Ovary (tissue), 10 donors: ENCODE results near the gene LMO1. TPM values are rescaled to one million over a fixed set of nuclear protein-coding genes. Genes with fewer than 3 reads are reported as not detected.

Source experiments
- DNase-seq, 5 donors: peaks; one replicate each; pipeline ENCODE4 v3.0.0-alpha.2; 2019 to 2020
- H3K27ac ChIP-seq, 2 donors: fragments of 200-600 bp; one replicate each; pipeline versions ENCODE4 v1.5.1 to v1.8.0; 2019 to 2022
- H3K27me3 ChIP-seq: fragments of 200-600 bp; one replicate; pipeline ENCODE4 v1.8.0; 2022
- H3K36me3 ChIP-seq: fragments of 200-600 bp; sonication (generic); one replicate; pipeline ENCODE4 v1.5.1; 2019
- H3K4me1 ChIP-seq: one replicate; pipeline ENCODE4 v1.8.1; 2013; ENCODE audit warnings: mild to moderate bottlenecking, moderate library complexity; ENCODE audit not compliant: insufficient read depth
- H3K4me3 ChIP-seq: fragments of 200-600 bp; sonication (generic); one replicate; pipeline ENCODE4 v1.5.1; 2017
- H3K9me3 ChIP-seq, 2 donors: fragments of 200-600 bp in 1 of 2; sonication (generic) in 1 of 2; one replicate each; pipeline versions ENCODE4 v1.5.1 to v1.8.1; 2013 to 2019; ENCODE audit warnings: mild to moderate bottlenecking in 1 of 2, moderate library complexity in 1 of 2
- CTCF ChIP-seq, 3 donors: fragments of 450-650 bp in 2 of 3; fragments of 200-600 bp in 1 of 3; IDR thresholded peaks; one replicate each; pipeline versions ENCODE4 v1.5.1 to v1.8.0; 2016 to 2022; ENCODE audit warnings: antibody characterized with exemption in 3 of 3, mild to moderate bottlenecking in 1 of 3
- EP300 ChIP-seq: sonication (generic); formaldehyde crosslinking; IDR thresholded peaks from one replicate; pipeline ENCODE4 v1.6.1; 2017; ENCODE audit warnings: antibody characterized with exemption
- POLR2A ChIP-seq: fragments of 450-650 bp; IDR thresholded peaks from one replicate; pipeline ENCODE4 v1.6.1; 2017; ENCODE audit warnings: antibody characterized with exemption, mild to moderate bottlenecking, moderate library complexity
- WGBS, 3 donors: extraction: QIAGEN DNeasy Blood & Tissue Kit in 1 of 3; methylation state at CpG; one replicate each; pipeline versions ENCODE4 v1.1.5 to v1.1.7; 2013 to 2017; 5-methylcytosine and 5-hydroxymethylcytosine counted together
- intact Hi-C, 4 donors: fragments of 100-400 bp; cut with DNase I; formaldehyde crosslinking; loops; one replicate each; pipeline versions ENCODE4 v1.11.0 to v1.15.1; 2022 to 2023
- long read RNA-seq, 3 donors: library from polyadenylated mRNA in 2 of 3; unstranded in 2 of 3; transcript quantifications; one replicate each; pipeline ENCODE4 v2.0.0 and lab custom pipeline, GENCODE V29; 2021 to 2026
- polyA plus RNA-seq, 2 donors: library from polyadenylated mRNA; stranded (reverse); fragments of 200-250 nt in 1 of 2; fragments of 350-450 nt in 1 of 2; fragmentation: Illumina TruSeq in 1 of 2; extraction: RNeasy Lipid Tissue Mini Kit (QIAGEN cat#74804) in 1 of 2; gene quantifications; one replicate each; pipeline ENCODE4 v1.2.3, GENCODE V29; 2013 to 2014
- total RNA-seq, 7 donors: library from RNA; depleted of rRNA in 2 of 7; stranded (reverse); fragments of >200 nt in 2 of 7; fragmentation: NEBNext Ultra II Directional in 3 of 7; extraction: Animal tissue kit (Norgen Biotek cat#: 25700) in 3 of 7; gene quantifications; one replicate each; pipeline versions ENCODE4 v1.1.0 to v1.2.4, GENCODE V29; 2016 to 2023
- donor health status: DM: no; HTN: no; CAD: no; lungs with moderate emphysema.
- donor health status: DM: no; HTN: no; CAD: no.
- donor health status: Bipolar disorder and iron deficiency.
- donor health status: DM: yes; HTN: yes; CAD: no.
- donor health status: DM: no; HTN: no; CAD: no.
- donor health status: DM: yes; HTN: yes; CAD: no.

LMO1 gene
- total RNA-seq (under 1 TPM in 2 of 7 donors, not detected in 5; 0.32 to 0.55 TPM), polyA plus RNA-seq (under 1 TPM in 1 of 2 donors, not detected in 1; 0.18 TPM)
- long read RNA-seq, donor 1 = 0 reads
- long read RNA-seq, donor 2, partial matches to known transcripts = 0 of 2 reads
- long read RNA-seq, donor 2, other reads (novel, unspliced or antisense) = 0 of 2 reads
- long read RNA-seq, donor 3 = 0 reads

- H3K9me3 ChIP-seq = no peaks in the 10 kb centered on the region
- peaks cover 5% of the 10 kb centered on the region for H3K4me1 ChIP-seq
- intact Hi-C loops = no loop called here
- TF ChIP-seq CTCF (IDR thresholded peaks at IDR 0.05) (peak; percentile 49 to 53 (median 52)), EP300 (no peak)
- peak within 1 kb of the TSS; percentile 41 for H3K4me3 ChIP-seq
- 1 to 2% (median 1%) methylated on average over 22 of the region's 22 CpGs for WGBS, 3 donors
- no peak within 1 kb of the TSS for H3K27ac ChIP-seq
- peak; percentile 64 to 83 (median 77) for DNase-seq
- H3K36me3 ChIP-seq = no peaks in the 10 kb centered on the region
- no peaks in the 10 kb centered on the region for H3K27me3 ChIP-seq
Measured at GRCh38 chr11:8263769-8264410, at the start of gene LMO1. TSS of gene LMO1 (minus strand) at chr11:8263878. CDS start at chr11:8263362, 516 bp downstream.

GRCh38 chr11:8312986-8313385, 49.3 kb upstream of the LMO1 start:
- H3K27me3 ChIP-seq = no peaks in the 10 kb centered on the region
- peaks cover 2% of the 10 kb centered on the region for H3K4me1 ChIP-seq
- no peaks in the 10 kb centered on the region for H3K36me3 ChIP-seq
- DNase-seq = peak in 1 of 5 donors; percentile 33
- no peak for TF ChIP-seq EP300
- no peak for TF ChIP-seq CTCF (IDR thresholded peaks at IDR 0.05)
- no peak for TF ChIP-seq POLR2A
- WGBS, 3 donors = 49 to 66% (median 61%) methylated on average over 10 of the region's 10 CpGs
- no peak overlapping the region for H3K4me3 ChIP-seq
- no peaks in the 10 kb centered on the region for H3K9me3 ChIP-seq
- no peak overlapping the region for H3K27ac ChIP-seq
- intact Hi-C loops = no loop called here

DNA sequence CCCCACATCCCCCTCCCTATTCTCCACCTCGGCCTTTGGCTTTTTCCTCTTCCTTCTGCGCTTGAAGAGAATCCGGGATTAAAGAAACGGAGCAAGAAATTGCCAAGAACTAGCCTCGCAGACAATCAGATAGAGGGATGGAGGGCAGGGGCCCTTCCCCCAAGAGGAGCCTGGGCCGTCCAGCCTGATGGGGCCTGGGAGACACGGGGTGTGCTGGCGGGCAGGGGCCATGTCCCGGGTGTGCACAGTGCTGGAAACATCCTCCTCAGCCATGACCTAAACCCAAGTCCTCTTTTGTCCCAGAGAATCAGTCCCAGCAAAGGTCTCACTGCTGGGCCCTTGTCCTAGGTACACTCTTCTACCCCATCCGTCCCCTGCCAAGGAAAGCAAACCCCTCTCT, 47.7 kb upstream of the LMO1 start:
- no peak overlapping the region for H3K27ac ChIP-seq
- intact Hi-C loops = no loop called here
- TF ChIP-seq EP300 (no peak), CTCF (IDR thresholded peaks at IDR 0.05) (no peak), POLR2A (no peak)
- no peaks in the 10 kb centered on the region for H3K27me3 ChIP-seq
- no peaks in the 10 kb centered on the region for H3K4me1 ChIP-seq
- no peaks in the 10 kb centered on the region for H3K36me3 ChIP-seq
- no peak overlapping the region for H3K4me3 ChIP-seq
- WGBS, 3 donors = 72 to 85% (median 75%) methylated on average over 10 of the region's 10 CpGs
- peak in 1 of 5 donors; percentile 13 for DNase-seq
- H3K9me3 ChIP-seq = no peaks in the 10 kb centered on the region

DNA sequence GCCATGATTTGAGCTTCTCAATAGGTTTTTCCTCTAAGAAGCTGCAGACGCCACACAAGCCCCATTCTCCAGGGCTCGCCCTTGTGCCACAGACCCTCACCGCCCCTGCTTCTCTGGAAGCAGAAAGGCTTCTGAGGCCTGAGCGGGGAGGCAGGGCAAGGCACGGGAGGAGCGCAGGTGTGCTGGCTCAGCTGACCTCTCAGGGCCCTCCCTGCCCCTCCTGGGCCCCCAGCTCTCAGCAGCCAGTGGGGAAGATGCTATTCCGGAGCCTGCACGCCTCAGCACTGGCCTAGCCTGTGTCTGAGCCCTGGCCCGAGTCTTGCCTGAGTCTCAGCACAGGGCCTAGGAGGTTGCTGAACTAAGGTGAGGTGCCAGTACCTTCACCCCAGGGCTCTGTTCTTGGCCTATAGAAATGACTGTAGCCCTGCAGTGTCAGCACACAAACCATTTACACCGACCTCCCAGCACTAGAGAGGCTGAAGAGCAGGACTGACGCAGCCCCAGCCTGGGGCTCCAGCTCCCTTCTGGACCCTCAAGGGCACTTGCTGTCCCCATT, 47.1 kb upstream of the LMO1 start:
- 90 to 93% (median 91%) methylated on average over 11 of the region's 11 CpGs for WGBS, 3 donors
- no peaks in the 10 kb centered on the region for H3K4me1 ChIP-seq
- H3K27me3 ChIP-seq = no peaks in the 10 kb centered on the region
- intact Hi-C loops = no loop called here
- H3K9me3 ChIP-seq = no peaks in the 10 kb centered on the region
- TF ChIP-seq EP300 = no peak
- no peak for TF ChIP-seq CTCF (IDR thresholded peaks at IDR 0.05)
- no peak for TF ChIP-seq POLR2A
- H3K36me3 ChIP-seq = no peaks in the 10 kb centered on the region
- no peak overlapping the region for H3K27ac ChIP-seq
- H3K4me3 ChIP-seq = no peak overlapping the region
- peak in 1 of 5 donors; percentile 16 for DNase-seq
